NCI-H2196 (cell line): ENCODE results near the gene ITGB2.

Experiments
- DNase-seq: peaks from one replicate; lab custom pipeline; 2025; ENCODE audit not compliant: unreplicated experiment; lab: John Stamatoyannopoulos, UW

Gene ITGB2

GRCh38 chr21:44955798-44956175 is 35.1 kb upstream of the ITGB2 start:
- DNase-seq, result no peak

- no peak for DNase-seq
Observed at GRCh38 chr21:44955141-44955797, 34.6 kb upstream of the ITGB2 start.

GRCh38 chr21:44954281-44954771 is 33.6 kb upstream of the ITGB2 start:
- no peak for DNase-seq

- no peak for DNase-seq
Observed at GRCh38 chr21:44953628-44954021, 32.9 kb upstream of the ITGB2 start.

GRCh38 chr21:44952929-44953627 is 32.4 kb upstream of the ITGB2 start:
- DNase-seq, result no peak

GRCh38 chr21:44952116-44952928 is 31.6 kb upstream of the ITGB2 start:
- no peak for DNase-seq

- DNase-seq, result no peak
Observed at GRCh38 chr21:44951186-44951915, 30.7 kb upstream of the ITGB2 start.

GRCh38 chr21:44950351-44950750 is 29.7 kb upstream of the ITGB2 start:
- DNase-seq, result no peak

GRCh38 chr21:44949779-44950198 is 29.1 kb upstream of the ITGB2 start:
- peak; percentile 73 for DNase-seq

- DNase-seq, result no peak
Observed at GRCh38 chr21:44949161-44949778, 28.6 kb upstream of the ITGB2 start.

- DNase-seq, result no peak
Observed at GRCh38 chr21:44948426-44949120, 27.9 kb upstream of the ITGB2 start.

- no peak for DNase-seq
Observed at GRCh38 chr21:44947930-44948331, 27.2 kb upstream of the ITGB2 start.

- DNase-seq, result no peak
Observed at GRCh38 chr21:44947111-44947929, 26.6 kb upstream of the ITGB2 start.

GRCh38 chr21:44946254-44947041 is 25.7 kb upstream of the ITGB2 start:
- no peak for DNase-seq

- no peak for DNase-seq
Observed at GRCh38 chr21:44944596-44944995, 23.9 kb upstream of the ITGB2 start.

GRCh38 chr21:44943686-44944550 is 23.2 kb upstream of the ITGB2 start:
- no peak for DNase-seq

- DNase-seq, result no peak
Observed at GRCh38 chr21:44943005-44943685, 22.4 kb upstream of the ITGB2 start.
